SK-N-SH (cell line): Measurements from ENCODE around the gene PLA2G1B. TPM values are rescaled to one million over a fixed set of nuclear protein-coding genes. Genes with fewer than 3 reads are reported as not detected.

ENCODE experiments used
- CTCF ChIA-PET: fragments of 300-600, 350-600 bp; formaldehyde crosslinking; extraction: SDS; loops from one replicate; lab custom pipeline; 2021; lab: Yijun Ruan, JAX
- POLR2A ChIA-PET: fragments of 350-600 bp; sonication (Branson Sonifier 250); formaldehyde crosslinking; extraction: SDS; loops from one replicate; lab custom pipeline; 2020; ENCODE audit warnings: antibody characterized with exemption, inconsistent platforms; lab: Yijun Ruan, JAX
- DNase-seq: peaks from one replicate; pipeline ENCODE4 v3.0.0; 2012
- H2AFZ ChIP-seq: fragments of 200-600 bp; sonication (generic); 2 replicates; pipeline ENCODE4 v1.8.1; 2016; ENCODE audit warnings: antibody characterized with exemption, mild to moderate bottlenecking, low read depth
- H3F3A ChIP-seq: fragments of 200-600 bp; sonication (generic); replicated peaks from 2 replicates; pipeline ENCODE3; 2016; ENCODE audit warnings: antibody characterized with exemption, mild to moderate bottlenecking; ENCODE audit not compliant: insufficient read depth
- H3K27ac ChIP-seq, 2 experiments: fragments of 200-500 bp in 1 of 2; fragments of 200-600 bp in 1 of 2; sonication (Bioruptor generic) in 1 of 2; sonication (generic), shearing (Covaris generic) in 1 of 2; 2 replicates each; pipeline versions ENCODE4 v1.5.1 to v1.6.1; 2014 to 2016; ENCODE audit warnings: low read depth in 2 of 2, inconsistent platforms in 1 of 2, low read length in 1 of 2, mild to moderate bottlenecking in 1 of 2, mixed read lengths in 1 of 2
- H3K27me3 ChIP-seq: fragments of 200-600 bp; sonication (generic), shearing (Covaris generic); 2 replicates; pipeline ENCODE4 v1.6.1; 2016; ENCODE audit warnings: mixed run types; ENCODE audit not compliant: insufficient read depth
- H3K36me3 ChIP-seq, 2 experiments: fragments of 200-500 bp in 1 of 2; fragments of 200-600 bp in 1 of 2; sonication (Bioruptor generic) in 1 of 2; sonication (generic) in 1 of 2; replicated peaks in 1 of 2; 2 replicates each; pipeline versions ENCODE3 to v1.5.1; 2014 to 2016; ENCODE audit warnings: low read length in 1 of 2, mild to moderate bottlenecking in 1 of 2; ENCODE audit not compliant: insufficient read depth in 2 of 2, control insufficient read depth in 1 of 2
- H3K4me1 ChIP-seq, 2 experiments: fragments of 200-500 bp in 1 of 2; fragments of 200-600 bp in 1 of 2; sonication (Bioruptor generic) in 1 of 2; sonication (generic), shearing (Covaris generic) in 1 of 2; 2 replicates each; pipeline versions ENCODE4 v1.5.1 to v1.6.1; 2014 to 2016; ENCODE audit warnings: low read depth in 1 of 2, low read length in 1 of 2, mixed run types in 1 of 2; ENCODE audit not compliant: insufficient read depth in 2 of 2, control insufficient read depth in 1 of 2
- H3K4me2 ChIP-seq: fragments of 200-600 bp; sonication (generic), shearing (Covaris generic); 2 replicates; pipeline ENCODE4 v1.6.1; 2017; ENCODE audit warnings: mixed run types
- H3K4me3 ChIP-seq, 2 experiments: fragments of 200-500 bp in 1 of 2; fragments of 200-600 bp in 1 of 2; sonication (Bioruptor generic) in 1 of 2; sonication (generic), shearing (Covaris generic) in 1 of 2; 2 replicates each; pipeline versions ENCODE4 v1.5.1 to v1.8.1; 2014 to 2016; ENCODE audit warnings: low read depth in 2 of 2, inconsistent platforms in 1 of 2, low read length in 1 of 2, mild to moderate bottlenecking in 1 of 2, mixed read lengths in 1 of 2, moderate library complexity in 1 of 2
- H3K79me2 ChIP-seq: fragments of 200-600 bp; sonication (generic); 2 replicates; pipeline ENCODE4 v1.8.1; 2017; ENCODE audit warnings: mild to moderate bottlenecking; ENCODE audit not compliant: insufficient read depth
- H3K9ac ChIP-seq: fragments of 200-600 bp; sonication (generic); 2 replicates; pipeline ENCODE4 v1.6.1; 2017; ENCODE audit warnings: mixed run types
- H3K9me2 ChIP-seq: fragments of 200-600 bp; sonication (generic); 2 replicates; pipeline ENCODE4 v1.6.1; 2017; ENCODE audit warnings: mixed run types
- H3K9me3 ChIP-seq: fragments of 200-600 bp; sonication (generic); 2 replicates; pipeline ENCODE4 v1.6.1; 2017; ENCODE audit warnings: mixed run types, mild to moderate bottlenecking, moderate library complexity
- H4K20me1 ChIP-seq: fragments of 200-600 bp; sonication (generic); 2 replicates; pipeline ENCODE4 v1.6.1; 2017; ENCODE audit warnings: mild to moderate bottlenecking, mixed run types; ENCODE audit not compliant: insufficient read depth
- FOSL2 ChIP-seq: IDR thresholded peaks from 2 replicates; pipeline ENCODE4 v1.4.0; 2012; ENCODE audit warnings: low read depth, mild to moderate bottlenecking, moderate library complexity, borderline replicate concordance
- FOXJ3 ChIP-seq: sonication (generic); formaldehyde crosslinking; IDR thresholded peaks from 2 replicates; pipeline ENCODE4 v1.5.1; 2020; ENCODE audit warnings: mild to moderate bottlenecking, missing genetic modification reagents
- FOXM1 ChIP-seq: IDR thresholded peaks from 2 replicates; pipeline ENCODE4 v1.4.0; 2012; ENCODE audit warnings: low read depth, mild to moderate bottlenecking
- GABPA ChIP-seq: IDR thresholded peaks from 2 replicates; pipeline ENCODE4 v1.4.0; 2012; ENCODE audit warnings: low read depth, mild to moderate bottlenecking
- GATA2 ChIP-seq: sonication (generic); formaldehyde crosslinking; IDR thresholded peaks from 2 replicates; pipeline ENCODE4 v1.5.0; 2020; ENCODE audit warnings: mild to moderate bottlenecking, missing genetic modification reagents
- MXI1 ChIP-seq: IDR thresholded peaks from 2 replicates; pipeline ENCODE4 v1.6.1; 2012; ENCODE audit warnings: mild to moderate bottlenecking, low read depth, low read length, improper control_type of control experiment
- NFIC ChIP-seq: IDR thresholded peaks from 2 replicates; pipeline ENCODE4 v1.4.0; 2012; ENCODE audit warnings: borderline replicate concordance
- NRF1 ChIP-seq: IDR thresholded peaks from 2 replicates; pipeline ENCODE4 v1.6.1; 2012; ENCODE audit warnings: low read depth, mild to moderate bottlenecking, low read length
- PBX3 ChIP-seq: IDR thresholded peaks from 2 replicates; pipeline ENCODE4; 2012
- RCOR1 ChIP-seq: fragments of 150-350 bp; IDR thresholded peaks from 2 replicates; pipeline ENCODE4 v1.6.1; 2017; ENCODE audit warnings: antibody characterized with exemption, low read length
- REST ChIP-seq: IDR thresholded peaks from 2 replicates; pipeline ENCODE4 v1.6.1; 2012; ENCODE audit warnings: mild to moderate bottlenecking, low read depth, low read length, moderate library complexity
- SMC3 ChIP-seq: IDR thresholded peaks from 2 replicates; pipeline ENCODE4 v1.6.1; 2012; ENCODE audit warnings: low read depth, low read length, improper control_type of control experiment
- USF1 ChIP-seq: IDR thresholded peaks from 2 replicates; pipeline ENCODE4 v1.4.0; 2012; ENCODE audit warnings: low read depth, borderline replicate concordance
- ZBTB33 ChIP-seq: IDR thresholded peaks from 2 replicates; pipeline ENCODE4 v1.4.0; 2012; ENCODE audit warnings: low read depth, borderline replicate concordance
- WGBS: methylation state at CpG from one replicate; pipeline ENCODE4 v1.1.6; 2017; ENCODE audit warnings: low lambda C conversion rate; 5-methylcytosine and 5-hydroxymethylcytosine counted together
- polyA plus RNA-seq, 3 experiments: library from polyadenylated mRNA; depleted of rRNA; stranded (reverse); fragments of >200 nt; gene quantifications; 2 replicates each; pipeline ENCODE4 v1.2.3, GENCODE V29; 2012

The PLA2G1B gene
- polyA plus RNA-seq, 1 of the 3 experiments (the other 2 are of a cell fraction), result not detected

- TF ChIP-seq ZBTB33 (no peak), USF1 (no peak), NFIC (no peak), NRF1 (no peak), FOSL2 (no peak), GABPA (no peak), RCOR1 (no peak)
Measured at GRCh38 chr12:120346031-120346430, 18.5 kb upstream of the PLA2G1B start (continued).

- no peak overlapping the region for H3K4me2 ChIP-seq
Measured at GRCh38 chr12:120343692-120344091, 16.1 kb upstream of the PLA2G1B start.

More at GRCh38 chr12:120343692-120344091, 16.1 kb upstream of the PLA2G1B start:
- H3K9me3 ChIP-seq, result no peaks in the 10 kb centered on the region
- no peaks in the 10 kb centered on the region for H3K36me3 ChIP-seq
- H3K9me2 ChIP-seq, result no peaks in the 10 kb centered on the region
- WGBS, result 71% methylated on average over 5 of the region's 8 CpGs
- ChIA-PET CTCF (interaction anchor here (1.3 kb wide), 1 partner anchor 13 kb away, joined by 3 read pairs; no protein-coding TSS in a partner anchor), POLR2A (no interaction called here)
- no peak overlapping the region for H3K9ac ChIP-seq
- no peaks in the 10 kb centered on the region for H3K4me1 ChIP-seq
- H3F3A ChIP-seq, result no peaks in the 10 kb centered on the region
- H3K27ac ChIP-seq, result no peak overlapping the region
- no peaks in the 10 kb centered on the region for H4K20me1 ChIP-seq
- H2AFZ ChIP-seq, result no peak overlapping the region
- no peaks in the 10 kb centered on the region for H3K79me2 ChIP-seq
- TF ChIP-seq FOSL2 (no peak), GATA2 (no peak), FOXM1 (no peak), ZBTB33 (no peak), SMC3 (no peak), REST (no peak), MXI1 (no peak), PBX3 (no peak), FOXJ3 (no peak)
- DNase-seq, result no peak
- no peaks in the 10 kb centered on the region for H3K27me3 ChIP-seq
- H3K4me3 ChIP-seq, result no peak overlapping the region
